Panc1 (cell line): Measurements from ENCODE around the gene SEZ6L. TPM values are rescaled to one million over a fixed set of nuclear protein-coding genes. Genes with fewer than 3 reads are reported as not detected.

Experiments used
- ATAC-seq: fragments of 200-7000 bp; cut with Tn5 transposase; 2 replicates; pipeline ENCODE4 v1.9.1; 2020; ENCODE audit warnings: mild to moderate bottlenecking, moderate library complexity
- BruUV-seq: library from RNA; stranded (reverse); fragments of 400-500 nt; replicated peaks from 2 replicates; lab custom pipeline; 2021; lab: Mats Ljungman, UMichigan
- CTCF ChIA-PET: fragments of 300-600 bp; sonication (Branson Sonifier 250); formaldehyde crosslinking; loops from one replicate; lab custom pipeline; 2022; ENCODE audit warnings: antibody characterized with exemption; lab: Charles Lee
- POLR2A ChIA-PET: fragments of 300-600 bp; sonication (Branson Sonifier 250); formaldehyde crosslinking; loops from one replicate; lab custom pipeline; 2022; ENCODE audit warnings: antibody characterized with exemption; lab: Charles Lee
- DNase-seq: peaks from one replicate; pipeline ENCODE4 v3.0.0-alpha.2; 2010; ENCODE audit warnings: low read depth, low spot score
- H3K27ac ChIP-seq: 2 replicates; pipeline ENCODE4 v1.5.1; 2011; ENCODE audit warnings: mild to moderate bottlenecking, low read length, inconsistent platforms
- H3K27me3 ChIP-seq: fragments of 200-500 bp; sonication (Bioruptor generic); 2 replicates; pipeline ENCODE4 v1.6.0; 2014; ENCODE audit warnings: low read length, inconsistent platforms; ENCODE audit not compliant: control insufficient read depth, insufficient read depth
- H3K36me3 ChIP-seq: fragments of 200-500 bp; sonication (Bioruptor generic); 2 replicates; pipeline ENCODE4 v1.5.1; 2014; ENCODE audit warnings: inconsistent platforms, mild to moderate bottlenecking, low read length, moderate library complexity; ENCODE audit not compliant: control insufficient read depth, insufficient read depth
- H3K4me1 ChIP-seq: 2 replicates; pipeline ENCODE4 v1.5.1; 2011; ENCODE audit warnings: inconsistent platforms, mild to moderate bottlenecking, low read length, moderate library complexity; ENCODE audit not compliant: control insufficient read depth, insufficient read depth
- H3K4me3 ChIP-seq, 2 experiments: 2 replicates each; pipeline ENCODE4 v1.5.1; 2011 to 2012; ENCODE audit warnings: low read depth in 2 of 2, low read length in 2 of 2, mild to moderate bottlenecking in 2 of 2, inconsistent platforms in 1 of 2, moderate library complexity in 1 of 2
- H3K9me3 ChIP-seq: fragments of 200-500 bp; sonication (Bioruptor generic); 2 replicates; pipeline ENCODE4 v1.5.1; 2014; ENCODE audit warnings: low read depth, mild to moderate bottlenecking, inconsistent platforms, low read length, moderate library complexity; ENCODE audit not compliant: control insufficient read depth, insufficient read depth
- CTCF ChIP-seq: fragments of 450-650 bp; IDR thresholded peaks from 2 replicates; pipeline ENCODE4 v1.5.1; 2017; ENCODE audit warnings: mild to moderate bottlenecking
- POLR2AphosphoS5 ChIP-seq: IDR thresholded peaks from 2 replicates; pipeline ENCODE4 v1.6.1; 2012; ENCODE audit warnings: mild to moderate bottlenecking, low read depth, low read length, moderate library complexity
- REST ChIP-seq, 2 experiments: IDR thresholded peaks; 2 replicates each; pipeline ENCODE4 v1.6.1; 2011 to 2012; ENCODE audit warnings: low read depth in 2 of 2, control low read depth in 1 of 2, low read length in 1 of 2, mild to moderate bottlenecking in 1 of 2, moderate library complexity in 1 of 2; ENCODE audit not compliant: insufficient read depth in 1 of 2
- SIN3A ChIP-seq: IDR thresholded peaks from 2 replicates; pipeline ENCODE4 v1.6.1; 2012; ENCODE audit warnings: low read depth, mild to moderate bottlenecking, low read length, moderate library complexity, borderline replicate concordance; ENCODE audit not compliant: insufficient read depth
- TCF7L2 ChIP-seq: IDR thresholded peaks from 2 replicates; pipeline ENCODE4 v1.6.1; 2011; ENCODE audit warnings: mild to moderate bottlenecking, low read depth, low read length, inconsistent platforms
- in situ Hi-C: cut with HindIII; loops from 2 replicates; pipeline ENCODE4 v1.10.0; 2016; ENCODE audit warnings: low sequenced_read_pairs, low pct_unique_long_range_greater_than_20kb
- intact Hi-C: fragments of 100-400 bp; cut with micrococcal nuclease; formaldehyde crosslinking; loops from one replicate; pipeline ENCODE4 v1.10.0; 2022; ENCODE audit not compliant: unreplicated experiment
- total RNA-seq: library from RNA; stranded (reverse); gene quantifications from one replicate; pipeline ENCODE4 v1.2.1, GENCODE V29; 2021; ENCODE audit not compliant: unreplicated experiment

The SEZ6L gene
- total RNA-seq, 1 experiment from 2014 or later = not detected

GRCh38 chr22:26426924-26427323 lies 257.7 kb downstream of the SEZ6L start:
- in situ Hi-C loops (no loop called here), intact Hi-C loops (no loop called here)
- Histone ChIP-seq H3K4me3 (no peak overlapping the region), H3K4me1 (no peaks in the 10 kb centered on the region), H3K27ac (no peak overlapping the region), H3K9me3 (no peaks in the 10 kb centered on the region), H3K36me3 (no peaks in the 10 kb centered on the region), H3K27me3 (peaks cover 8% of the 10 kb centered on the region)
- TF ChIP-seq CTCF (no peak), POLR2AphosphoS5 (no peak), SIN3A (no peak), REST (IDR thresholded peaks at IDR 0.05; ENCODE audit: insufficient read depth in 1 of 2, low read depth in 2 of 2, low read length in 1 of 2) (no peak), TCF7L2 (no peak)
- DNase-seq = no peak
- ATAC-seq = no peak
- no TSS peak for BruUV-seq
- POLR2A ChIA-PET = no interaction called here
- CTCF ChIA-PET = no interaction called here

GRCh38 chr22:26428515-26429457 lies 259.5 kb downstream of the SEZ6L start, which contains the start of gene ASPHD2:
Gene ASPHD2, plus strand, starts transcription at chr22:26429260. Its CDS starts 4,356 bp downstream, at chr22:26433616.
- no peak for TF ChIP-seq SIN3A
- no peak for TF ChIP-seq POLR2AphosphoS5
- no peak for TF ChIP-seq TCF7L2
- TF ChIP-seq REST (IDR thresholded peaks at IDR 0.05; ENCODE audit: insufficient read depth in 1 of 2, low read depth in 2 of 2, low read length in 1 of 2) = no peak
- TF ChIP-seq CTCF = no peak
- peak within 1 kb of the TSS; percentile 57 to 80 for H3K4me3 ChIP-seq
- no peaks in the 10 kb centered on the region for H3K9me3 ChIP-seq
- H3K36me3 ChIP-seq = no peaks in the 10 kb centered on the region
- H3K4me1 ChIP-seq = no peaks in the 10 kb centered on the region
- intact Hi-C loops = no loop called here
- ChIA-PET POLR2A (no interaction called here), CTCF (no interaction called here)
- in situ Hi-C loops = no loop called here
- peaks cover 8% of the 10 kb centered on the region for H3K27me3 ChIP-seq
- DNase-seq = no peak
- no TSS peak for BruUV-seq
- peak; percentile 92 for ATAC-seq
- peak within 1 kb of the TSS; percentile 48 for H3K27ac ChIP-seq
